B cell (primary cell): ENCODE measurements around the gene FAM227B. TPM values are rescaled to one million over a fixed set of nuclear protein-coding genes. Genes with fewer than 3 reads are reported as not detected.

ENCODE experiments used
- ATAC-seq: fragments of 200-7000 bp; cut with Tn5 transposase; one replicate; pipeline ENCODE4 v1.10.0; 2021; ENCODE audit warnings: low read depth, mild to moderate bottlenecking, moderate number of reproducible peaks, moderate library complexity
- CTCF ChIA-PET: fragments of 350-600 bp; sonication (Branson Sonifier 250); formaldehyde crosslinking; loops from one replicate; lab custom pipeline; 2021; ENCODE audit warnings: antibody characterized with exemption, inconsistent platforms; lab: Charles Lee
- POLR2A ChIA-PET: fragments of 350-600 bp; sonication (Branson Sonifier 250); formaldehyde crosslinking; loops from one replicate; lab custom pipeline; 2021; ENCODE audit warnings: antibody characterized with exemption; lab: Charles Lee
- DNase-seq: peaks from one replicate; pipeline ENCODE4 v3.0.0; 2013
- H2AFZ ChIP-seq: 2 replicates; pipeline ENCODE4 v1.6.1; 2012; ENCODE audit warnings: mild to moderate bottlenecking, low read depth, low read length; ENCODE audit not compliant: insufficient read depth, poor library complexity, severe bottlenecking
- H3K27ac ChIP-seq, 2 donors: 1 replicate in 1 of 2; 2 replicates in 1 of 2; pipeline ENCODE4 v1.5.1; 2012 to 2013; ENCODE audit warnings: low read length in 2 of 2, mild to moderate bottlenecking in 2 of 2, moderate library complexity in 1 of 2
- H3K27me3 ChIP-seq, 4 experiments: fragments of 200-600 bp in 1 of 4; sonication (generic) in 1 of 4; replicated peaks in 1 of 4; 1 replicate in 2 of 4; 2 replicates in 2 of 4; pipeline versions ENCODE4 v1.6.1 to v1.7.0; 2013 to 2016; ENCODE audit warnings: low read length in 3 of 4, mild to moderate bottlenecking in 2 of 4, mixed read lengths in 1 of 4, moderate library complexity in 1 of 4; ENCODE audit not compliant: insufficient read depth in 4 of 4, control insufficient read depth in 3 of 4; ENCODE audit errors: control extremely low read depth in 1 of 4
- H3K36me3 ChIP-seq, 2 experiments: replicated peaks in 1 of 2; 1 replicate in 1 of 2; 2 replicates in 1 of 2; pipeline versions ENCODE4 v1.6.1 to v1.7.1; 2013; ENCODE audit warnings: low read length in 1 of 2; ENCODE audit not compliant: insufficient read depth in 2 of 2, control insufficient read depth in 1 of 2; ENCODE audit errors: control extremely low read depth in 1 of 2, extremely low read depth in 1 of 2
- H3K4me1 ChIP-seq, 2 donors: fragments of 200-600 bp in 1 of 2; sonication (generic) in 1 of 2; 1 replicate in 1 of 2; 2 replicates in 1 of 2; pipeline versions ENCODE4 v1.5.1 to v1.6.1; 2013 to 2017; ENCODE audit warnings: low read length in 2 of 2; ENCODE audit not compliant: control insufficient read depth in 2 of 2, insufficient read depth in 2 of 2
- H3K4me2 ChIP-seq: replicated peaks from 2 replicates; pipeline ENCODE3; 2012; ENCODE audit warnings: mild to moderate bottlenecking, low read depth, low read length; ENCODE audit not compliant: poor library complexity, severe bottlenecking
- H3K4me3 ChIP-seq, 5 experiments: fragments of 200-600 bp in 1 of 5; sonication (generic) in 1 of 5; 1 replicate in 3 of 5; 2 replicates in 2 of 5; pipeline versions ENCODE4 v1.5.1 to v1.7.0; 2011 to 2016; ENCODE audit warnings: low read length in 4 of 5, mild to moderate bottlenecking in 4 of 5, low read depth in 2 of 5, control low read depth in 1 of 5, moderate library complexity in 1 of 5; ENCODE audit not compliant: insufficient read depth in 1 of 5; ENCODE audit errors: control extremely low read depth in 1 of 5, extremely low read depth in 1 of 5
- H3K79me2 ChIP-seq: fragments of 200-600 bp; sonication (generic); one replicate; pipeline ENCODE4 v1.6.0; 2016; ENCODE audit warnings: low read length; ENCODE audit not compliant: control insufficient read depth, insufficient read depth
- H3K9ac ChIP-seq: fragments of 200-600 bp; sonication (generic); 2 replicates; pipeline ENCODE4 v1.6.1; 2017; ENCODE audit warnings: mild to moderate bottlenecking, low read length, moderate library complexity
- H3K9me3 ChIP-seq, 3 donors: one replicate each; pipeline versions ENCODE4 v1.6.1 to v1.7.1; 2013; ENCODE audit warnings: low read length in 2 of 3; ENCODE audit not compliant: control insufficient read depth in 2 of 3, insufficient read depth in 1 of 3; ENCODE audit errors: control extremely low read depth in 1 of 3
- H4K20me1 ChIP-seq: 2 replicates; pipeline ENCODE4 v1.6.0; 2012; ENCODE audit warnings: mild to moderate bottlenecking, low read length; ENCODE audit not compliant: insufficient read depth, control insufficient read depth, poor library complexity, severe bottlenecking
- H3K27ac Mint-ChIP-seq: one replicate; pipeline ENCODE4 v1.8.0; 2021; ENCODE audit warnings: mixed read lengths
- H3K27me3 Mint-ChIP-seq: one replicate; pipeline ENCODE4 v1.8.0; 2021; ENCODE audit warnings: mixed read lengths
- H3K4me1 Mint-ChIP-seq: one replicate; pipeline ENCODE4 v1.8.0; 2021; ENCODE audit warnings: mixed read lengths
- H3K4me3 Mint-ChIP-seq: one replicate; pipeline ENCODE4 v1.8.0; 2021; ENCODE audit warnings: mixed read lengths
- H3K9me3 Mint-ChIP-seq: one replicate; pipeline ENCODE4 v1.8.0; 2022; ENCODE audit warnings: mixed read lengths; ENCODE audit not compliant: insufficient read depth
- CTCF ChIP-seq: fragments of 200-600 bp; IDR thresholded peaks from one replicate; pipeline ENCODE4 v1.8.0; 2022; ENCODE audit warnings: antibody characterized with exemption, mild to moderate bottlenecking
- EZH2 ChIP-seq: IDR thresholded peaks from 2 replicates; pipeline ENCODE4 v1.6.1; 2012; ENCODE audit warnings: borderline replicate concordance, low read depth, mild to moderate bottlenecking, moderate library complexity, low read length; ENCODE audit not compliant: insufficient read depth, poor library complexity, severe bottlenecking
- WGBS: methylation state at CpG from one replicate; pipeline ENCODE4 v1.1.5; 2013; ENCODE audit warnings: missing lambda C conversion rate; ENCODE audit not compliant: insufficient coverage; 5-methylcytosine and 5-hydroxymethylcytosine counted together
- intact Hi-C: fragments of 100-400 bp; cut with micrococcal nuclease; formaldehyde crosslinking; loops from one replicate; pipeline ENCODE4 v1.10.0; 2022
- polyA plus RNA-seq: library from polyadenylated mRNA; depleted of rRNA; stranded (reverse); fragments of >200 nt; gene quantifications from 2 replicates; pipeline ENCODE4 v1.2.3, GENCODE V29; 2012
- total RNA-seq, 2 donors: library from RNA; stranded (reverse); fragments of 120-200 nt in 1 of 2; gene quantifications; 1 replicate in 1 of 2; 2 replicates in 1 of 2; pipeline versions ENCODE4 v1.2.3 to v1.2.4, GENCODE V29; 2013 to 2022

Gene FAM227B
- total and polyA plus RNA-seq, 2 donors (not counting 1 experiment from before 2014, with no cell fraction given) = 5.6 to 8.9 TPM

GRCh38 chr15:49301562-49301961, 319.1 kb downstream of the FAM227B start:
- ChIA-PET CTCF (no interaction called here), POLR2A (no interaction called here)
- no peaks in the 10 kb centered on the region for H3K27me3 Mint-ChIP-seq

GRCh38 chr15:49300856-49301255, 319.8 kb downstream of the FAM227B start:
- ATAC-seq (no peak), DNase-seq (no peak)
- Histone ChIP-seq H3K36me3 (peaks cover 4 to 15% of the 10 kb centered on the region in 2 experiments), H3K79me2 (no peaks in the 10 kb centered on the region), H3K9ac (no peak overlapping the region), H3K27ac (no peak overlapping the region), H3K9me3 (peaks cover 0 to 2% (median 0%) of the 10 kb centered on the region in 3 donors), H2AFZ (no peak overlapping the region), H3K4me1 (no peaks in the 10 kb centered on the region), H3K27me3 (no peaks in the 10 kb centered on the region), H3K4me3 (no peak overlapping the region), H3K4me2 (no peak overlapping the region), H4K20me1 (no peaks in the 10 kb centered on the region)
- TF ChIP-seq CTCF = no peak
- TF ChIP-seq EZH2 = no peak
- Mint-ChIP-seq H3K27ac (no peak overlapping the region), H3K4me1 (peaks cover 3% of the 10 kb centered on the region), H3K27me3 (no peaks in the 10 kb centered on the region), H3K9me3 (peaks cover 4% of the 10 kb centered on the region), H3K4me3 (no peak overlapping the region)
- ChIA-PET POLR2A (no interaction called here), CTCF (no interaction called here)
- intact Hi-C loops = no loop called here
- WGBS = 100% methylated on average over 1 of the region's 3 CpGs

More at GRCh38 chr15:49301562-49301961, 319.1 kb downstream of the FAM227B start:
- no peaks in the 10 kb centered on the region for H3K79me2 ChIP-seq
- H3K27me3 ChIP-seq = no peaks in the 10 kb centered on the region
- H4K20me1 ChIP-seq = no peaks in the 10 kb centered on the region
- TF ChIP-seq CTCF (no peak), EZH2 (no peak)
- H3K36me3 ChIP-seq = peaks cover 1 to 15% of the 10 kb centered on the region in 2 experiments
- H3K9me3 ChIP-seq = peaks cover 0 to 2% (median 0%) of the 10 kb centered on the region in 3 donors
- Mint-ChIP-seq H3K4me1 (peaks cover 3% of the 10 kb centered on the region), H3K4me3 (no peak overlapping the region), H3K9me3 (peaks cover 4% of the 10 kb centered on the region), H3K27ac (no peak overlapping the region)
- no peak overlapping the region for H3K4me2 ChIP-seq
- no peak overlapping the region for H2AFZ ChIP-seq
- no peak overlapping the region for H3K9ac ChIP-seq
- no peaks in the 10 kb centered on the region for H3K4me1 ChIP-seq
- intact Hi-C loops = no loop called here
- no peak for ATAC-seq
- no peak for DNase-seq
- no peak overlapping the region for H3K4me3 ChIP-seq
- H3K27ac ChIP-seq = no peak overlapping the region
